Erythroblast (primary cell): ENCODE results near the gene HSD17B3.
"Not testable (repeated sequence)": the region's sequence is repeated elsewhere in the genome, so short reads cannot be mapped to it uniquely, and the experiment has no call there.

Experiments used
- GATA1 ChIP-seq: IDR thresholded peaks from 2 replicates; pipeline ENCODE4 v1.6.1; 2011; ENCODE audit warnings: low read depth, mild to moderate bottlenecking, control low read depth, low read length, moderate library complexity
- POLR2A ChIP-seq: IDR thresholded peaks from 2 replicates; pipeline ENCODE4 v1.6.1; 2011; ENCODE audit warnings: mild to moderate bottlenecking, low read length

- TF ChIP-seq POLR2A, GATA1: not testable (repeated sequence)
Measured at GRCh38 chr9:96322210-96322609, 20.2 kb upstream of the HSD17B3 start.
